ENCODE measurements around the gene CMKLR1. TPM values are rescaled to one million over a fixed set of nuclear protein-coding genes. Genes with fewer than 3 reads are reported as not detected.

The CMKLR1 gene
- total RNA-seq, 1 donor from 2014 or later, result 0.44 TPM

DNA sequence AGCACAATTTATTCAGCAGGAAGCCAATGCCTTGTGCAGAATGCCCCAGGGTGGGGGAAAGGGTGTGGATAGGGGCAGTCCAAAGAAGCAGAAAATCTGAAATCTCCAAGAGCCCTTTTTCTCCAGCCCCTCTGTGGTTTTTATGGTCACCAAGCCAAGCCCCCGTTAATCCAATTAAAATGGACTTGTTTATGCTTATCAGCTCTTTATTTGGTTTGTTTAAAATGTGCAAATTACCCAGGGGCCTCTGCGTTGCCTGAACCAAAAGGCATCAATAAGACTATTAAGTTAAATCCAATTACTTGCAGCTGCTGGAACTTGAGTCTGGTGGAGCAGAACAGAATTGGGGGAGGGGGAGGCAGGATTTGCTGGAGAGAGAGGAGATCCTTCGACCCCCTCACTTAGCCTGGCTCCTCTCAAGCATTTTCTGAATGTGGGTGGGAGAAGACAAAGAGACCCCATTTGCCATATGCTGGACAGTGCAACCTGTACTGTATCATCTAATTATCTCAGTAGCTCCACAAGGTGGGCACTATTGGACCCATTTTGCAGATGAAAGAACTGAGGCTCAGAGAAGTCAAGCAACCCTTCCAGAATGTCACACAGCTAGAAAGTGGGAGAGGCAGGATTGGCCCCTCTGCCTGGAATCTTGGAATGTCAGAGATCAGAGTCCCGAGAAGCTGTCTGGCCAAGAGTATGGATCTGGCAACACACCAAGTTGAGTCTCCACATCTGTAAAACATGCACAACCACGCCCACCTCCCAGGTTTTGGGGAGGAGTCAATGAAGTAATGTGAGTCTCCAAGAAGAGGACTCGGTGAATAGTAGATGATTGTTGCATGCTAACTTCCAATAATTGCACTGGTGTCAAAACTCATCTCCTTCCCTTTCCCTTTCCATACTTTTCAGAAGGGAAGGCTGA, 66.9 kb downstream of the CMKLR1 start:
- Mint-ChIP-seq H3K36me3 (ENCODE audit: low read depth) (no peaks in the 10 kb centered on the region), H3K4me1 (peaks cover 16% of the 10 kb centered on the region), H3K27ac (ENCODE audit: unreplicated experiment) (no peak overlapping the region), H3K4me3 (no peak overlapping the region), H3K27me3 (ENCODE audit: low read depth) (peaks cover 2% of the 10 kb centered on the region), H3K9me3 (no peaks in the 10 kb centered on the region)
- no peak for DNase-seq (ENCODE audit: low read depth, low spot score)
- TF ChIP-seq CTCF (conservative IDR thresholded peaks at IDR 0.05), result no peak

DNA sequence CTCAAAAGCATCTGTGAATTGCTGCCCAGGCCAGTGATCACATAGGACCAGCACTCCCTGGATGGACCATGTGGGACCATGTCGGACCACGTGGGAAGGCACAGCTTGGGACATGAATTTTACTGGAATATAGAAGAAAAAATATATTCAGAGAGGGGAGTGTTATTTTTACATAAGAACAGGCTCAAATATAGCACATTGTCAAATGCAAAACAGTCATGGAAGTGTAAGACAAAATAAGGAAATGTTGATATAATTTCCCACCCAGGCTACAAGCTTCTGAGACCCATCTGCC, 68.3 kb downstream of the CMKLR1 start:
- no peak overlapping the region for H3K27ac Mint-ChIP-seq (ENCODE audit: unreplicated experiment)
- no peak for DNase-seq (ENCODE audit: low read depth, low spot score)
- no peaks in the 10 kb centered on the region for H3K9me3 Mint-ChIP-seq
- no peak overlapping the region for H3K4me3 Mint-ChIP-seq
- H3K4me1 Mint-ChIP-seq, result peaks cover 16% of the 10 kb centered on the region
- H3K27me3 Mint-ChIP-seq (ENCODE audit: low read depth), result peaks cover 10% of the 10 kb centered on the region
- no peaks in the 10 kb centered on the region for H3K36me3 Mint-ChIP-seq (ENCODE audit: low read depth)
- no peak for TF ChIP-seq CTCF (conservative IDR thresholded peaks at IDR 0.05)

- no peak for DNase-seq (ENCODE audit: low read depth, low spot score)
- H3K9me3 Mint-ChIP-seq, result no peaks in the 10 kb centered on the region
- TF ChIP-seq CTCF (conservative IDR thresholded peaks at IDR 0.05), result no peak
- H3K36me3 Mint-ChIP-seq (ENCODE audit: low read depth), result no peaks in the 10 kb centered on the region
- no peak overlapping the region for H3K4me3 Mint-ChIP-seq
- H3K27me3 Mint-ChIP-seq (ENCODE audit: low read depth), result peaks cover 15% of the 10 kb centered on the region
- H3K4me1 Mint-ChIP-seq, result peaks cover 16% of the 10 kb centered on the region
- no peak overlapping the region for H3K27ac Mint-ChIP-seq (ENCODE audit: unreplicated experiment)
Measured at GRCh38 chr12:108270035-108270848, 68.9 kb downstream of the CMKLR1 start.

GRCh38 chr12:108269224-108269623, 69.9 kb downstream of the CMKLR1 start:
- no peak overlapping the region for H3K4me3 Mint-ChIP-seq
- no peaks in the 10 kb centered on the region for H3K36me3 Mint-ChIP-seq (ENCODE audit: low read depth)
- peaks cover 16% of the 10 kb centered on the region for H3K4me1 Mint-ChIP-seq
- H3K27me3 Mint-ChIP-seq (ENCODE audit: low read depth), result peaks cover 19% of the 10 kb centered on the region
- no peak for DNase-seq (ENCODE audit: low read depth, low spot score)
- TF ChIP-seq CTCF (conservative IDR thresholded peaks at IDR 0.05), result no peak
- no peaks in the 10 kb centered on the region for H3K9me3 Mint-ChIP-seq
- H3K27ac Mint-ChIP-seq (ENCODE audit: unreplicated experiment), result no peak overlapping the region

DNA sequence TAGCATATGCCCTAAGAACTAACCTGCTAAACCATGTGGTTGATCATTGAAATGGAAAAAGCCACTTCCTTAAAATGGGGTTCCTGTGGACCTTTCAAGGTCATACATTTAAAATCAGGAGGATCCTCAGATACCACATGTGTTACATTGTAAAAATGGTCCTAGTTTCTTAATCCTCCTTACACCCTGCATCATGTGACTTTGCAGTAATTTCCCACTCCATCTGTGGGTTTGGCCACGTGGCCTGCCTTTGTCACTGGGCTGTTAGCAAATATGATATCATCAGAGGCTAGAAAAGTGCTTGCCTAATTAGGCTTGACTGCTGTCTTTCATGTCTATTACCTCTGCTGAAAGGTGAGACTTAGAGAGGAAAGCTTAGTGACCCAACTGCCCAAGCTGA, 70.7 kb downstream of the CMKLR1 start:
- Mint-ChIP-seq H3K4me1 (peaks cover 16% of the 10 kb centered on the region), H3K36me3 (ENCODE audit: low read depth) (no peaks in the 10 kb centered on the region), H3K27ac (ENCODE audit: unreplicated experiment) (no peak overlapping the region), H3K27me3 (ENCODE audit: low read depth) (peaks cover 23% of the 10 kb centered on the region), H3K9me3 (no peaks in the 10 kb centered on the region), H3K4me3 (no peak overlapping the region)
- DNase-seq (ENCODE audit: low read depth, low spot score), result no peak
- TF ChIP-seq CTCF (conservative IDR thresholded peaks at IDR 0.05), result no peak
